H1 (cell line): ENCODE measurements around the gene PPP1R11. TPM values are rescaled to one million over a fixed set of nuclear protein-coding genes. Genes with fewer than 3 reads are reported as not detected.

ENCODE experiments used
- CTCF ChIA-PET: fragments of 300-600 bp; sonication (Branson Sonifier 250); formaldehyde crosslinking; loops from one replicate; lab custom pipeline; 2021; ENCODE audit not compliant: partially characterized antibody; lab: Charles Lee
- POLR2A ChIA-PET: fragments of 300-600 bp; sonication (Branson Sonifier 250); formaldehyde crosslinking; loops from one replicate; lab custom pipeline; 2021; ENCODE audit warnings: inconsistent platforms; ENCODE audit not compliant: partially characterized antibody; lab: Charles Lee
- DNase-seq, 2 experiments: peaks; one replicate each; pipeline versions ENCODE4 v3.0.0 to v3.0.0-alpha.2; 2010 to 2022; ENCODE audit warnings: low spot score in 2 of 2, low read depth in 1 of 2, mixed read lengths in 1 of 2
- FAIRE-seq: peaks from 2 replicates; lab custom pipeline; 2011; peaks lifted over from hg19 to GRCh38; lab: Jason Lieb, UNC
- H2AFZ ChIP-seq: 2 replicates; pipeline ENCODE4 v1.8.1; 2012; ENCODE audit warnings: low read length, inconsistent platforms
- H2AK5ac ChIP-seq: 2 replicates; pipeline ENCODE4 v1.6.1; 2013; ENCODE audit warnings: low read depth, low read length
- H2BK120ac ChIP-seq: replicated peaks from 2 replicates; pipeline ENCODE3; 2013; ENCODE audit warnings: low read depth, low read length, inconsistent platforms
- H2BK12ac ChIP-seq: 2 replicates; pipeline ENCODE4 v1.6.1; 2013; ENCODE audit warnings: low read depth, low read length
- H2BK15ac ChIP-seq: 2 replicates; pipeline ENCODE4 v1.6.1; 2013; ENCODE audit warnings: low read length
- H2BK20ac ChIP-seq: 2 replicates; pipeline ENCODE4 v1.6.1; 2013; ENCODE audit warnings: low read length
- H2BK5ac ChIP-seq: 2 replicates; pipeline ENCODE4 v1.6.1; 2013; ENCODE audit warnings: low read depth, low read length
- H3K14ac ChIP-seq: 2 replicates; pipeline ENCODE4 v1.6.1; 2013; ENCODE audit warnings: inconsistent platforms; ENCODE audit not compliant: insufficient read length
- H3K18ac ChIP-seq: 2 replicates; pipeline ENCODE4 v1.6.1; 2013; ENCODE audit warnings: low read length; ENCODE audit errors: extremely low read depth
- H3K23ac ChIP-seq: 2 replicates; pipeline ENCODE4 v1.6.1; 2013; ENCODE audit warnings: inconsistent platforms; ENCODE audit not compliant: insufficient read length
- H3K23me2 ChIP-seq: 2 replicates; pipeline ENCODE4 v1.6.1; 2013; ENCODE audit warnings: low read depth, low read length
- H3K27ac ChIP-seq: 2 replicates; pipeline ENCODE4 v1.6.1; 2011; ENCODE audit warnings: low read depth, low read length, inconsistent platforms
- H3K27me3 ChIP-seq, 4 experiments: replicated peaks in 1 of 4; 1 replicate in 1 of 4; 2 replicates in 3 of 4; pipeline versions ENCODE4 v1.6.1 to v1.8.1; 2011 to 2013; ENCODE audit warnings: low read length in 3 of 4, mild to moderate bottlenecking in 3 of 4, inconsistent platforms in 2 of 4, mixed read lengths in 2 of 4, moderate library complexity in 1 of 4; ENCODE audit not compliant: control insufficient read depth in 3 of 4, insufficient read depth in 3 of 4; ENCODE audit errors: extremely low read depth in 1 of 4
- H3K36me3 ChIP-seq, 4 experiments: 2 replicates each; pipeline versions ENCODE4 v1.6.1 to v1.8.1; 2011 to 2013; ENCODE audit warnings: mild to moderate bottlenecking in 4 of 4, low read length in 3 of 4, moderate library complexity in 2 of 4, control low read depth in 1 of 4, inconsistent platforms in 1 of 4; ENCODE audit not compliant: insufficient read depth in 4 of 4, control insufficient read depth in 2 of 4
- H3K4ac ChIP-seq: replicated peaks from 2 replicates; pipeline ENCODE3; 2013; ENCODE audit warnings: low read length, low read depth, mixed read lengths, inconsistent platforms; ENCODE audit not compliant: insufficient read length
- H3K4me1 ChIP-seq, 4 experiments: replicated peaks in 1 of 4; 1 replicate in 1 of 4; 2 replicates in 3 of 4; pipeline versions ENCODE4 v1.6.1 to v1.8.1; 2011 to 2013; ENCODE audit warnings: low read length in 3 of 4, inconsistent platforms in 2 of 4, mixed read lengths in 1 of 4; ENCODE audit not compliant: insufficient read depth in 4 of 4, control insufficient read depth in 3 of 4
- H3K4me2 ChIP-seq, 2 experiments: 2 replicates each; pipeline versions ENCODE4 v1.6.1 to v1.8.1; 2011 to 2013; ENCODE audit warnings: low read depth in 2 of 2, low read length in 2 of 2, control low read depth in 1 of 2, inconsistent platforms in 1 of 2, mild to moderate bottlenecking in 1 of 2; ENCODE audit not compliant: insufficient read depth in 1 of 2
- H3K4me3 ChIP-seq, 4 experiments: fragments of 200-600, 300-600 bp in 1 of 4; sonication (generic), shearing (Covaris generic), sonication (Bioruptor Twin) in 1 of 4; 2 replicates each; pipeline versions ENCODE4 v1.5.1 to v1.8.1; 2011 to 2016; ENCODE audit warnings: low read length in 4 of 4, low read depth in 3 of 4, control low read depth in 2 of 4, inconsistent platforms in 2 of 4, mild to moderate bottlenecking in 2 of 4, mixed read lengths in 1 of 4, moderate library complexity in 1 of 4; ENCODE audit not compliant: insufficient read depth in 2 of 4; ENCODE audit errors: extremely low read depth in 1 of 4
- H3K56ac ChIP-seq: replicated peaks from 2 replicates; pipeline ENCODE3; 2013; ENCODE audit warnings: low read depth, mild to moderate bottlenecking, mixed read lengths, low read length, inconsistent platforms; ENCODE audit not compliant: insufficient read length
- H3K79me1 ChIP-seq: 2 replicates; pipeline ENCODE4 v1.6.1; 2013; ENCODE audit warnings: low read depth, low read length, control low read depth
- H3K79me2 ChIP-seq, 2 experiments: 2 replicates each; pipeline versions ENCODE4 v1.6.1 to v1.8.1; 2012 to 2013; ENCODE audit warnings: low read length in 2 of 2, mild to moderate bottlenecking in 2 of 2, inconsistent platforms in 1 of 2; ENCODE audit not compliant: insufficient read depth in 2 of 2, control insufficient read depth in 1 of 2
- H3K9ac ChIP-seq, 4 experiments: replicated peaks in 1 of 4; 1 replicate in 1 of 4; 2 replicates in 3 of 4; pipeline versions ENCODE4 v1.6.1 to v1.8.1; 2011 to 2013; ENCODE audit warnings: low read depth in 3 of 4, low read length in 3 of 4, control low read depth in 2 of 4, mild to moderate bottlenecking in 2 of 4, moderate library complexity in 2 of 4, inconsistent platforms in 1 of 4; ENCODE audit errors: extremely low read depth in 1 of 4
- H3K9me3 ChIP-seq, 2 experiments: 2 replicates each; pipeline versions ENCODE4 v1.6.1 to v1.8.1; 2012 to 2013; ENCODE audit warnings: mild to moderate bottlenecking in 2 of 2, moderate library complexity in 2 of 2, control low read depth in 1 of 2, inconsistent platforms in 1 of 2, low read depth in 1 of 2, low read length in 1 of 2, mixed read lengths in 1 of 2; ENCODE audit not compliant: insufficient read depth in 2 of 2
- H4K20me1 ChIP-seq, 2 experiments: replicated peaks in 1 of 2; 2 replicates each; pipeline versions ENCODE3 to v1.8.1; 2011 to 2013; ENCODE audit warnings: inconsistent platforms in 2 of 2, low read length in 2 of 2, mild to moderate bottlenecking in 1 of 2; ENCODE audit not compliant: insufficient read depth in 2 of 2, control insufficient read depth in 1 of 2
- H4K5ac ChIP-seq: 2 replicates; pipeline ENCODE4 v1.6.1; 2013; ENCODE audit warnings: low read length, low read depth, mixed read lengths, inconsistent platforms; ENCODE audit not compliant: insufficient read length
- H4K8ac ChIP-seq: 2 replicates; pipeline ENCODE4 v1.8.0; 2013; ENCODE audit warnings: mild to moderate bottlenecking, moderate library complexity, low read length, inconsistent platforms; ENCODE audit not compliant: insufficient read depth; ENCODE audit errors: extremely low read depth
- H4K91ac ChIP-seq: replicated peaks from 2 replicates; pipeline ENCODE3; 2013; ENCODE audit warnings: low read length, mixed read lengths, inconsistent platforms; ENCODE audit not compliant: insufficient read length
- CBX5 ChIP-seq: fragments of 300-800, 300-1000 bp; sonication (generic); IDR thresholded peaks from 2 replicates; pipeline ENCODE4 v1.7.1; 2016; ENCODE audit warnings: antibody characterized with exemption, low read length, low read depth
- CHD2 ChIP-seq: IDR thresholded peaks from 2 replicates; pipeline ENCODE4 v1.6.1; 2012; ENCODE audit warnings: low read length, improper control_type of control experiment
- CTCF ChIP-seq, 3 experiments: IDR thresholded peaks; 1 replicate in 2 of 3; 2 replicates in 1 of 3; pipeline versions ENCODE4 v1.5.1 to v1.6.1; 2011; ENCODE audit warnings: low read length in 3 of 3, mild to moderate bottlenecking in 3 of 3, inconsistent platforms in 2 of 3, low read depth in 1 of 3, moderate library complexity in 1 of 3; ENCODE audit not compliant: insufficient read depth in 1 of 3; ENCODE audit errors: control extremely low read depth in 1 of 3
- EZH2 ChIP-seq: fragments of 200-600 bp; sonication (generic); IDR thresholded peaks from 2 replicates; pipeline ENCODE4 v1.7.1; 2012; ENCODE audit warnings: low read depth, mild to moderate bottlenecking, moderate library complexity, low read length, inconsistent platforms; ENCODE audit not compliant: severe bottlenecking
- RFX5 ChIP-seq: IDR thresholded peaks from 2 replicates; pipeline ENCODE4 v1.6.1; 2011; ENCODE audit warnings: low read depth, low read length, improper control_type of control experiment, borderline replicate concordance
- TBP ChIP-seq: IDR thresholded peaks from 2 replicates; pipeline ENCODE4 v1.6.1; 2011; ENCODE audit warnings: low read depth, low read length, improper control_type of control experiment
- WGBS, 2 experiments: shearing (Covaris generic) in 1 of 2; methylation state at CpG; one replicate each; pipeline versions ENCODE4 v1.1.6 to v1.1.7; 2013 to 2015; ENCODE audit warnings: low lambda C conversion rate in 2 of 2, mixed read lengths in 2 of 2, inconsistent platforms in 1 of 2, low coverage in 1 of 2, missing lambda C conversion rate in 1 of 2; ENCODE audit not compliant: insufficient replicate concordance in 2 of 2, insufficient coverage in 1 of 2, insufficient read length in 1 of 2; ENCODE audit errors: extremely low coverage in 1 of 2, missing lambda C conversion rate in 1 of 2; 5-methylcytosine and 5-hydroxymethylcytosine counted together
- polyA plus RNA-seq, 7 experiments: library from polyadenylated mRNA; depleted of rRNA in 3 of 7; stranded (reverse) in 5 of 7; unstranded in 2 of 7; fragments of >200 nt in 5 of 7; fragments of 200-250 nt in 2 of 7; gene quantifications; 1 replicate in 5 of 7; 2 replicates in 1 of 7; 4 replicates in 1 of 7; pipeline versions ENCODE4 v1.2.1 to v1.2.3, GENCODE V29; 2011 to 2013; ENCODE audit warnings: missing spikeins in 2 of 7, mixed read lengths in 2 of 7
- total RNA-seq: library from RNA; stranded (reverse); fragmentation: NEBNext Ultra II Directional; extraction: Animal tissue kit (Norgen Biotek cat#: 25700); gene quantifications from 2 replicates; pipeline ENCODE4 v1.2.1, GENCODE V29; 2021
- TF ChIP-seq, protein P1 (sequence below): IDR thresholded peaks from 2 replicates; pipeline ENCODE4 v1.6.1; 2011; ENCODE audit warnings: low read length, improper control_type of control experiment

The PPP1R11 gene
- total and polyA plus RNA-seq, 2 of the 8 experiments (the other 6 are each of a cell fraction or from before 2014, with no cell fraction given), result 26.1 to 32.8 TPM

GRCh38 chr6:30063315-30063714 lies 3.7 kb upstream of the PPP1R11 start:
- POLR2A ChIA-PET, result no interaction called here
- DNase-seq (no peak), FAIRE-seq (no peak)
- Histone ChIP-seq H3K79me1 (no peaks in the 10 kb centered on the region), H3K4ac (no peak overlapping the region), H3K23ac (no peak overlapping the region), H3K18ac (no peak overlapping the region), H3K14ac (no peak overlapping the region), H4K8ac (no peak overlapping the region), H2AFZ (no peak overlapping the region), H2BK20ac (no peak overlapping the region), H2BK12ac (no peak overlapping the region), H3K56ac (no peak overlapping the region), H3K79me2 (peaks cover 0 to 16% of the 10 kb centered on the region in 2 experiments; a peak in 2 of 4 replicates), H3K27ac (no peak overlapping the region), H3K4me1 (peaks cover 0 to 9% (median 7%) of the 10 kb centered on the region in 4 experiments; a peak in 5 of 7 replicates), H2AK5ac (no peak overlapping the region), H2BK120ac (no peak overlapping the region), H3K27me3 (no peaks in the 10 kb centered on the region), H2BK15ac (no peak overlapping the region), H3K4me2 (no peak overlapping the region), H3K23me2 (peaks cover 18% of the 10 kb centered on the region), H3K9me3 (no peaks in the 10 kb centered on the region), H3K4me3 (no peak overlapping the region), H3K9ac (no peak overlapping the region), H2BK5ac (no peak overlapping the region), H4K5ac (no peak overlapping the region), H4K20me1 (no peaks in the 10 kb centered on the region), H4K91ac (no peak overlapping the region), H3K36me3 (no peaks in the 10 kb centered on the region; a peak in 2 of 8 replicates)
- CTCF ChIA-PET, result no interaction called here
- 86% methylated on average over 2 of the region's 2 CpGs; no CpG with 5 or more reads in 1 of the 2 experiments for WGBS, 2 experiments
- no peak for TF ChIP-seq EZH2
- TF ChIP-seq, protein P1, sequence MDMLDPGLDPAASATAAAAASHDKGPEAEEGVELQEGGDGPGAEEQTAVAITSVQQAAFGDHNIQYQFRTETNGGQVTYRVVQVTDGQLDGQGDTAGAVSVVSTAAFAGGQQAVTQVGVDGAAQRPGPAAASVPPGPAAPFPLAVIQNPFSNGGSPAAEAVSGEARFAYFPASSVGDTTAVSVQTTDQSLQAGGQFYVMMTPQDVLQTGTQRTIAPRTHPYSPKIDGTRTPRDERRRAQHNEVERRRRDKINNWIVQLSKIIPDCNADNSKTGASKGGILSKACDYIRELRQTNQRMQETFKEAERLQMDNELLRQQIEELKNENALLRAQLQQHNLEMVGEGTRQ, result no peak
- no peak for TF ChIP-seq TBP
- TF ChIP-seq CBX5, result no peak
- no peak for TF ChIP-seq CTCF (IDR thresholded peaks at IDR 0.05; ENCODE audit: control extremely low read depth in 1 of 3, insufficient read depth in 1 of 3, low read depth in 1 of 3, low read length in 3 of 3)
- no peak for TF ChIP-seq CHD2
- no peak for TF ChIP-seq RFX5
